OCI-LY7 (cell line): Measurements from ENCODE around the gene AKR1C8. TPM values are rescaled to one million over a fixed set of nuclear protein-coding genes. Genes with fewer than 3 reads are reported as not detected.
A peak's percentile ranks its signal among the peaks of the same experiment; 100 is the strongest.

Experiments
- Bru-seq: library from RNA; stranded (reverse); fragments of 400-500 nt; gene quantifications from one replicate; lab custom pipeline; 2021; lab: Mats Ljungman, UMichigan
- BruChase-seq, 2 experiments: library from RNA; stranded (reverse); fragments of 400-500 nt; gene quantifications; one replicate each; lab custom pipeline; 2021; lab: Mats Ljungman, UMichigan
- BruUV-seq: library from RNA; stranded (reverse); fragments of 400-500 nt; replicated peaks from 2 replicates; lab custom pipeline; 2021; lab: Mats Ljungman, UMichigan
- CTCF ChIA-PET: fragments of 300-600 bp; sonication (Branson Sonifier 250); formaldehyde crosslinking; loops from one replicate; lab custom pipeline; 2022; ENCODE audit warnings: antibody characterized with exemption; ENCODE audit not compliant: unreplicated experiment; lab: Charles Lee
- POLR2A ChIA-PET: fragments of 300-600 bp; sonication (Branson Sonifier 250); formaldehyde crosslinking; loops from one replicate; lab custom pipeline; 2022; ENCODE audit warnings: antibody characterized with exemption; lab: Charles Lee
- DNase-seq: peaks from one replicate; pipeline ENCODE4 v3.0.0-alpha.2; 2015; ENCODE audit warnings: low spot score
- H2AFZ ChIP-seq: fragments of 200-600 bp; sonication (generic), shearing (Covaris generic); 2 replicates; pipeline ENCODE4 v1.6.1; 2014; ENCODE audit warnings: mild to moderate bottlenecking, antibody characterized with exemption, low read length, moderate library complexity
- H3K27ac ChIP-seq: fragments of 200-600 bp; sonication (generic); 2 replicates; pipeline ENCODE4 v1.5.1; 2014; ENCODE audit warnings: mixed run types, low read depth, mild to moderate bottlenecking, moderate library complexity, low read length, inconsistent platforms; ENCODE audit not compliant: poor library complexity, severe bottlenecking
- H3K36me3 ChIP-seq: fragments of 200-600 bp; sonication (generic); 2 replicates; pipeline ENCODE4 v1.6.1; 2014; ENCODE audit warnings: mild to moderate bottlenecking, antibody characterized with exemption, low read length, moderate library complexity, mixed read lengths; ENCODE audit not compliant: insufficient read depth
- H3K4me1 ChIP-seq: fragments of 200-600 bp; sonication (generic); 2 replicates; pipeline ENCODE4 v1.5.1; 2014; ENCODE audit warnings: mild to moderate bottlenecking, low read length; ENCODE audit not compliant: insufficient read depth, poor library complexity, severe bottlenecking
- H3K4me2 ChIP-seq: fragments of 200-600 bp; sonication (generic); 2 replicates; pipeline ENCODE4 v1.6.1; 2014; ENCODE audit warnings: mild to moderate bottlenecking, low read length
- H3K4me3 ChIP-seq: fragments of 200-600 bp; sonication (generic); 2 replicates; pipeline ENCODE4 v1.5.1; 2014; ENCODE audit warnings: mild to moderate bottlenecking, low read depth, low read length; ENCODE audit not compliant: poor library complexity, severe bottlenecking
- H3K79me2 ChIP-seq: fragments of 200-600 bp; sonication (generic); 2 replicates; pipeline ENCODE4 v1.6.1; 2016; ENCODE audit warnings: low read depth, mild to moderate bottlenecking, low read length, moderate library complexity, mixed read lengths; ENCODE audit not compliant: insufficient read depth
- H3K9me2 ChIP-seq: fragments of 200-600 bp; sonication (generic); 2 replicates; pipeline ENCODE4 v1.6.1; 2016; ENCODE audit warnings: mild to moderate bottlenecking, low read length, mixed read lengths; ENCODE audit not compliant: insufficient read depth
- H3K9me3 ChIP-seq: fragments of 200-600 bp; sonication (generic); 2 replicates; pipeline ENCODE4 v1.6.1; 2014; ENCODE audit warnings: mild to moderate bottlenecking, mixed run types, low read length, mixed read lengths
- H4K20me1 ChIP-seq: fragments of 200-600 bp; sonication (generic); 2 replicates; pipeline ENCODE4 v1.6.1; 2014; ENCODE audit warnings: mild to moderate bottlenecking, antibody characterized with exemption, low read length, moderate library complexity, mixed read lengths; ENCODE audit not compliant: insufficient read depth
- CTCF ChIP-seq: fragments of 200-600 bp; sonication (generic); conservative IDR thresholded peaks from 2 replicates; pipeline ENCODE4 v1.5.1; 2014; ENCODE audit warnings: mild to moderate bottlenecking, antibody characterized with exemption, low read length, moderate library complexity, mixed read lengths
- EZH2phosphoT487 ChIP-seq: fragments of 200-600 bp; sonication (generic); IDR thresholded peaks from 2 replicates; pipeline ENCODE4 v1.6.1; 2018; ENCODE audit warnings: low read depth, borderline replicate concordance, mild to moderate bottlenecking, mixed run types, antibody characterized with exemption, low read length, moderate library complexity, mixed read lengths
- intact Hi-C: fragments of 100-400 bp; cut with micrococcal nuclease; formaldehyde crosslinking; loops from one replicate; pipeline ENCODE4 v1.10.0; 2022; ENCODE audit not compliant: unreplicated experiment
- long read RNA-seq: library from polyadenylated mRNA; stranded (forward); transcript quantifications from one replicate; pipeline ENCODE4 v2.0.0, GENCODE V29; 2022
- total RNA-seq, 2 experiments: library from RNA; depleted of rRNA in 1 of 2; stranded (reverse); fragments of >200 nt in 1 of 2; shearing (Covaris generic) in 1 of 2; gene quantifications; 2 replicates each; pipeline ENCODE4 v1.2.3, GENCODE V29; 2014 to 2022

Gene AKR1C8
- total RNA-seq (2014; rRNA removed; shearing (Covaris generic)): not detected in 2 replicates
- total RNA-seq (2022): not detected in 2 replicates
- percentile 5 among the genes with signal in this experiment for Bru-seq, nascent RNA
- percentile 5 among the genes with signal in this experiment for BruChase-seq, experiment 1, labeled RNA remaining after a 6-hour chase
- BruChase-seq, experiment 2, labeled RNA remaining after a 2-hour chase: not detected
- long read RNA-seq: 0 reads

DNA sequence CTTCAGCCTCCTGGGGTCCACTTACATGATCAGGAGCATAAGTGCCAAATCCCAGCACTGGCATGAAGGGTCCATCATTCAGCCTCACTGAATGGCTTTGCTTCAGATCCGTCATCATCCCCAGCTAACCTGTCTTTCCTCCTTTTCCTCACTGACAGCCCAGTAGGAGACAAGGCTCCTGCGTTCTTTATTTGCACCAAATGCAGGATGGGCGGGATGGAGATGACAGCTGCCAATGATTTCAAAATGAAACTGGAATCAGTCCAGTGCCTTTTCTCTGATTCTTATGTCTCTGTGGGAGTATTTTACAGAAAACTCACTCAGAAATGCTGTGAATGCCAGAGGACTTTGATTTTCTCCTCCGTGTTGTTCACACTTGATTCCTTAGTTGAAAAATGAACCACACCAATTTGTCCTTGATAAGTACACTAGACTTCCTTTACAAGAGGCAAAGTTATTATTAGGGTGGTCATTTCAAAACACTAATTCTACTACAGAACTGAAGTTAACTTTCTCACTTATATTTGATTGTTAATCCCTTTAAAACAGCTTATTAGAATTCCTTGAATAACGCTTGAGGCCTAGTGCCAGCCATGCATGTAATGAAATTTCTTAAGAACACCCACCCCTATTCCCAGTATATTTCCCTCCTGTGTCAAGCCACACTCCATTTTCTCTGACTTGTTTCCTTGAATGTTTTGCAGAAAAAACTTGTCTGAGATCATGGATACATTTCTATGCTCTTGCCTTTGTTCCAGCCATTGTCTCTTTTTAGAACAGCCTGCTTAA is at the start of gene AKR1C8:
AKR1C8 (minus strand) TSS at position 164 of the 789 bp plus-strand sequence; CDS start at position 118, 46 bp downstream.
- Histone ChIP-seq H3K27ac (no peak within 1 kb of the TSS), H3K79me2 (no peaks in the 10 kb centered on the region), H4K20me1 (no peaks in the 10 kb centered on the region), H3K4me2 (no peak within 1 kb of the TSS), H3K9me2 (no peaks in the 10 kb centered on the region), H3K4me1 (no peaks in the 10 kb centered on the region), H3K4me3 (no peak within 1 kb of the TSS), H3K9me3 (no peaks in the 10 kb centered on the region), H2AFZ (no peak within 1 kb of the TSS), H3K36me3 (no peaks in the 10 kb centered on the region)
- TF ChIP-seq CTCF (no peak), EZH2phosphoT487 (no peak)
- intact Hi-C loops: no loop called here
- ChIA-PET POLR2A (no interaction called here), CTCF (no interaction called here)
- no TSS peak for BruUV-seq
- no peak for DNase-seq

DNA sequence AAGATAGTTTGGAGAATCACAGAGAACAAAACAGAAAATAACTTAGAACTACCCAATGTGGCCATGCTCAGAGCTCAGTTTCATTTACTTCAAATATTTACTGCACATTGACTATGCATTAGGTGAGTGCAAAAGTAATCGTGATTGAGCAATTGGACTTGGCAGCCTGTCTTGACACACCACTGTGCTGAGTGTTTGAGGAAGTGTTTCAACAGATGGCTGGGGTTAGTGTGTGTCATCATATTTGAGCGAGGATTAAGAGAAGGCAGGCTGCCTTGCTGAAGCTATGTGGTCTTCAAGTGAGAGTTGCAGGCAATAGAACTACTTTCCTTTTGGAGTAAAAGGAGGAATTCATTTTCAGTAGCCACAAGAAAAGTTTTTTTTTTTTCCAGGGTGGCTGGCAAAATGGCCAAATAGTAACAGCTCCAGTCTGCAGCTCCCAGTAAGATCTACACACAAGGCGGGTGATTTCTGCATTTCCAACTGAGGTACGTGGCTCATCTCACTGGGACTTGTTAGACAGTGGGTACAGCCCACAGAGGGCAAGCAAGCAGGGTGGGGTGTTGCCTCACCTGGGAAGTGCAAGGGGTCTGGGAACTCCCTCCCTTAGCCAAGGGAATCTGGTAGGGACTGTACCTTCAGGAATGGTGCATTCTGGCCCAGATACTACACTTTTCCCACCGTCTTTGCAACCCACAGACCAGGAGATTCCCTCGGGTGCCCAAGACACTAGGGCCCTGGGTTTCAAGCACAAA is 49.3 kb upstream of the AKR1C8 start:
- no TSS peak for BruUV-seq
- H4K20me1 ChIP-seq: no peaks in the 10 kb centered on the region
- no peaks in the 10 kb centered on the region for H3K9me3 ChIP-seq
- no peaks in the 10 kb centered on the region for H3K4me1 ChIP-seq
- no peak overlapping the region for H2AFZ ChIP-seq
- no peak overlapping the region for H3K4me2 ChIP-seq
- intact Hi-C loops: no loop called here
- CTCF ChIA-PET: no interaction called here
- TF ChIP-seq EZH2phosphoT487: no peak
- TF ChIP-seq CTCF: no peak
- no peak for DNase-seq
- H3K79me2 ChIP-seq: no peaks in the 10 kb centered on the region
- H3K27ac ChIP-seq: no peak overlapping the region
- no peaks in the 10 kb centered on the region for H3K36me3 ChIP-seq
- POLR2A ChIA-PET: interaction anchor here (0.7 kb wide), 1 partner anchor 11 kb away, joined by 3 read pairs; no protein-coding TSS in a partner anchor
- H3K4me3 ChIP-seq: no peak overlapping the region
- H3K9me2 ChIP-seq: no peaks in the 10 kb centered on the region
